ENCODE data around the gene PLD4. TPM values are rescaled to one million over a fixed set of nuclear protein-coding genes. Genes with fewer than 3 reads are reported as not detected.

PLD4 gene
- total RNA-seq, 2 donors from 2014 or later, result 1.2 to 5.4 TPM

- no peak for DNase-seq (ENCODE audit: low spot score)
- no peaks in the 10 kb centered on the region for H3K9me3 ChIP-seq
- no peaks in the 10 kb centered on the region for H3K4me1 ChIP-seq (replicated peaks)
- no peak for TF ChIP-seq POLR2AphosphoS5 (IDR thresholded peaks at IDR 0.05)
- H3K27ac ChIP-seq, result no peak overlapping the region
- 80% methylated on average over 11 of the region's 11 CpGs for WGBS
- H3K27me3 ChIP-seq (replicated peaks; ENCODE audit: insufficient read depth), result no peaks in the 10 kb centered on the region
- H3K4me3 ChIP-seq, result no peak overlapping the region
- intact Hi-C loops (cut with DNase I), result no loop called here
- H3K36me3 ChIP-seq, result no peaks in the 10 kb centered on the region
Measured at GRCh38 chr14:104937694-104938365, 13.2 kb downstream of the PLD4 start.

GRCh38 chr14:104938436-104938835, 13.8 kb downstream of the PLD4 start:
- Histone ChIP-seq H3K27me3 (replicated peaks; ENCODE audit: insufficient read depth) (no peaks in the 10 kb centered on the region), H3K36me3 (no peaks in the 10 kb centered on the region), H3K4me3 (no peak overlapping the region), H3K9me3 (no peaks in the 10 kb centered on the region), H3K27ac (no peak overlapping the region), H3K4me1 (replicated peaks) (no peaks in the 10 kb centered on the region)
- intact Hi-C loops (cut with DNase I), result no loop called here
- no peak for DNase-seq (ENCODE audit: low spot score)
- 76% methylated on average over 2 of the region's 2 CpGs for WGBS
- TF ChIP-seq CTCF (IDR thresholded peaks at IDR 0.05) (no peak), POLR2AphosphoS5 (IDR thresholded peaks at IDR 0.05) (no peak), POLR2A (IDR thresholded peaks at IDR 0.05) (no peak)

- 100% methylated on average over 1 of the region's 1 CpG for WGBS
- Histone ChIP-seq H3K4me3 (no peak overlapping the region), H3K27me3 (replicated peaks; ENCODE audit: insufficient read depth) (no peaks in the 10 kb centered on the region), H3K27ac (no peak overlapping the region), H3K36me3 (no peaks in the 10 kb centered on the region), H3K4me1 (replicated peaks) (no peaks in the 10 kb centered on the region), H3K9me3 (no peaks in the 10 kb centered on the region)
- no peak for DNase-seq (ENCODE audit: low spot score)
- TF ChIP-seq POLR2AphosphoS5 (IDR thresholded peaks at IDR 0.05) (no peak), CTCF (IDR thresholded peaks at IDR 0.05) (no peak), POLR2A (IDR thresholded peaks at IDR 0.05) (no peak)
- intact Hi-C loops (cut with DNase I), result no loop called here
Measured at GRCh38 chr14:104938960-104939359, 14.3 kb downstream of the PLD4 start.

GRCh38 chr14:104939666-104940410, 15.2 kb downstream of the PLD4 start:
- intact Hi-C loops (cut with DNase I), result no loop called here
- WGBS, result 58% methylated on average over 11 of the region's 11 CpGs
- H3K4me3 ChIP-seq, result no peak overlapping the region
- no peaks in the 10 kb centered on the region for H3K9me3 ChIP-seq
- TF ChIP-seq CTCF (IDR thresholded peaks at IDR 0.05) (no peak), POLR2A (IDR thresholded peaks at IDR 0.05) (no peak), POLR2AphosphoS5 (IDR thresholded peaks at IDR 0.05) (no peak)
- H3K4me1 ChIP-seq (replicated peaks), result no peaks in the 10 kb centered on the region
- H3K27ac ChIP-seq, result no peak overlapping the region
- H3K27me3 ChIP-seq (replicated peaks; ENCODE audit: insufficient read depth), result no peaks in the 10 kb centered on the region
- DNase-seq (ENCODE audit: low spot score), result no peak
- no peaks in the 10 kb centered on the region for H3K36me3 ChIP-seq

GRCh38 chr14:104940526-104941150, 16.0 kb downstream of the PLD4 start:
- DNase-seq (ENCODE audit: low spot score), result no peak
- intact Hi-C loops (cut with DNase I), result no loop called here
- WGBS, result 76% methylated on average over 3 of the region's 3 CpGs

More at GRCh38 chr14:104940526-104941150, 16.0 kb downstream of the PLD4 start:
- H3K27me3 ChIP-seq (replicated peaks; ENCODE audit: insufficient read depth), result no peaks in the 10 kb centered on the region
- H3K4me3 ChIP-seq, result no peak overlapping the region
- H3K4me1 ChIP-seq (replicated peaks), result no peaks in the 10 kb centered on the region
- no peaks in the 10 kb centered on the region for H3K36me3 ChIP-seq
- no peak overlapping the region for H3K27ac ChIP-seq
- no peaks in the 10 kb centered on the region for H3K9me3 ChIP-seq
- TF ChIP-seq CTCF (IDR thresholded peaks at IDR 0.05) (no peak), POLR2AphosphoS5 (IDR thresholded peaks at IDR 0.05) (no peak), POLR2A (IDR thresholded peaks at IDR 0.05) (no peak)
